OCI-LY7 (cell line): ENCODE results near the gene LRCOL1. TPM values are rescaled to one million over a fixed set of nuclear protein-coding genes. Genes with fewer than 3 reads are reported as not detected.
A peak's percentile ranks its signal among the peaks of the same experiment; 100 is the strongest.

ENCODE experiments used
- BruUV-seq: library from RNA; stranded (reverse); fragments of 400-500 nt; replicated peaks from 2 replicates; lab custom pipeline; 2021; lab: Mats Ljungman, UMichigan
- CTCF ChIA-PET: fragments of 300-600 bp; sonication (Branson Sonifier 250); formaldehyde crosslinking; loops from one replicate; lab custom pipeline; 2022; ENCODE audit warnings: antibody characterized with exemption; ENCODE audit not compliant: unreplicated experiment; lab: Charles Lee
- POLR2A ChIA-PET: fragments of 300-600 bp; sonication (Branson Sonifier 250); formaldehyde crosslinking; loops from one replicate; lab custom pipeline; 2022; ENCODE audit warnings: antibody characterized with exemption; lab: Charles Lee
- DNase-seq: peaks from one replicate; pipeline ENCODE4 v3.0.0-alpha.2; 2015; ENCODE audit warnings: low spot score
- H2AFZ ChIP-seq: fragments of 200-600 bp; sonication (generic), shearing (Covaris generic); 2 replicates; pipeline ENCODE4 v1.6.1; 2014; ENCODE audit warnings: mild to moderate bottlenecking, antibody characterized with exemption, low read length, moderate library complexity
- H3K27ac ChIP-seq: fragments of 200-600 bp; sonication (generic); 2 replicates; pipeline ENCODE4 v1.5.1; 2014; ENCODE audit warnings: mixed run types, low read depth, mild to moderate bottlenecking, moderate library complexity, low read length, inconsistent platforms; ENCODE audit not compliant: poor library complexity, severe bottlenecking
- H3K36me3 ChIP-seq: fragments of 200-600 bp; sonication (generic); 2 replicates; pipeline ENCODE4 v1.6.1; 2014; ENCODE audit warnings: mild to moderate bottlenecking, antibody characterized with exemption, low read length, moderate library complexity, mixed read lengths; ENCODE audit not compliant: insufficient read depth
- H3K4me1 ChIP-seq: fragments of 200-600 bp; sonication (generic); 2 replicates; pipeline ENCODE4 v1.5.1; 2014; ENCODE audit warnings: mild to moderate bottlenecking, low read length; ENCODE audit not compliant: insufficient read depth, poor library complexity, severe bottlenecking
- H3K4me2 ChIP-seq: fragments of 200-600 bp; sonication (generic); 2 replicates; pipeline ENCODE4 v1.6.1; 2014; ENCODE audit warnings: mild to moderate bottlenecking, low read length
- H3K4me3 ChIP-seq: fragments of 200-600 bp; sonication (generic); 2 replicates; pipeline ENCODE4 v1.5.1; 2014; ENCODE audit warnings: mild to moderate bottlenecking, low read depth, low read length; ENCODE audit not compliant: poor library complexity, severe bottlenecking
- H3K79me2 ChIP-seq: fragments of 200-600 bp; sonication (generic); 2 replicates; pipeline ENCODE4 v1.6.1; 2016; ENCODE audit warnings: low read depth, mild to moderate bottlenecking, low read length, moderate library complexity, mixed read lengths; ENCODE audit not compliant: insufficient read depth
- H3K9me2 ChIP-seq: fragments of 200-600 bp; sonication (generic); 2 replicates; pipeline ENCODE4 v1.6.1; 2016; ENCODE audit warnings: mild to moderate bottlenecking, low read length, mixed read lengths; ENCODE audit not compliant: insufficient read depth
- H3K9me3 ChIP-seq: fragments of 200-600 bp; sonication (generic); 2 replicates; pipeline ENCODE4 v1.6.1; 2014; ENCODE audit warnings: mild to moderate bottlenecking, mixed run types, low read length, mixed read lengths
- H4K20me1 ChIP-seq: fragments of 200-600 bp; sonication (generic); 2 replicates; pipeline ENCODE4 v1.6.1; 2014; ENCODE audit warnings: mild to moderate bottlenecking, antibody characterized with exemption, low read length, moderate library complexity, mixed read lengths; ENCODE audit not compliant: insufficient read depth
- EZH2phosphoT487 ChIP-seq: fragments of 200-600 bp; sonication (generic); IDR thresholded peaks from 2 replicates; pipeline ENCODE4 v1.6.1; 2018; ENCODE audit warnings: low read depth, borderline replicate concordance, mild to moderate bottlenecking, mixed run types, antibody characterized with exemption, low read length, moderate library complexity, mixed read lengths
- intact Hi-C: fragments of 100-400 bp; cut with micrococcal nuclease; formaldehyde crosslinking; loops from one replicate; pipeline ENCODE4 v1.10.0; 2022; ENCODE audit not compliant: unreplicated experiment
- total RNA-seq, 2 experiments: library from RNA; depleted of rRNA in 1 of 2; stranded (reverse); fragments of >200 nt in 1 of 2; shearing (Covaris generic) in 1 of 2; gene quantifications; 2 replicates each; pipeline ENCODE4 v1.2.3, GENCODE V29; 2014 to 2022
- TF ChIP-seq, protein P1 (sequence below): fragments of 200-600 bp; sonication (generic); conservative IDR thresholded peaks from 2 replicates; pipeline ENCODE4 v1.5.1; 2014; ENCODE audit warnings: mild to moderate bottlenecking, antibody characterized with exemption, low read length, moderate library complexity, mixed read lengths

LRCOL1 gene
- total RNA-seq, 2 experiments from 2014 or later: not detected

DNA sequence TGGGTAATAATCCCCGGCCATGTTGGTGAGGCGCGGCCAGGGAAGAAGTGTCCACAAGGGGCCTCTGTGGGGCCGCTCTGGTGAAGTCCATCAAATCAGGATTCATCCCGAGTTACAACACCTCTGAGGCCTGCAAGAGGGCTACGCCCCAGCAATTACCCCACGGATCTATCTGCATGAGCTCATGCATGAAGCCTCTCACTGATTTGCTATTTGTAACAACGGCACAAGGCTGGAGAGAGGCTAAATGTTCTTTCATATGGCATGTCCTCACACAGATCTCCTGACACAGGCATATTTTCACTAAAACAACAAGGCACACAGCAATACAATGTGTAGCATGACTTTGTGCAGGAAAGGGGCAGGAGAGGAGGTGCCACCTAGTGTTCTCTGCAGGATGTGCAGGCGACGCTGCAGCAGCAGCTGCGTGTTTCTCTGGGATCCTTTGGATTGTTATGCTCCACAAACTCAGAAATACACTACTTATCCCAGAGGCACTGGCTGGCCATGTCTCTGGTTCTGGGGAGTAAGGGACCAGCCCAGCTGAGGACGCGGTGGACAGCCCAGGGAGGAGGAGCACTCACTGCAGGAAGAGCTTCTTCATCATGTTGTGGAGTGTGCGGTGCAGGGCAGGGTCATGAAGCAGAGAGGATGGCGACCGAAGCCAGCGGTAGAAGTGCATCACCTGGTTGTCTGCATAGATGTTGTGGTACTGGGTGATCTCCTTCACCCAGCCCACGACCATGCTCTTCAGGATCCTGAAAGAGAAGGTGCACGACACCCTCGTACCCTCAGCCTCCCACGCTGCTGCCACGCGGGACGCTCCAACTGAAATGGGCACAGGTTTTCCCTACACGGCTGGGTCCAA lies 28.4 kb upstream of the LRCOL1 start:
- ChIA-PET CTCF (interaction anchor here (0.6 to 1.5 kb wide), 3 partner anchors 35 to 94 kb away, joined by 3 to 6 read pairs (median 3); no protein-coding TSS in a partner anchor), POLR2A (interaction anchor here (1.1 kb wide), 1 partner anchor 26 kb away, joined by 4 read pairs; no protein-coding TSS in a partner anchor)
- peaks cover 32% of the 10 kb centered on the region for H3K4me1 ChIP-seq
- intact Hi-C loops: loop anchor here (1.0 kb wide), 1 partner anchor 38 kb away; no protein-coding TSS in a partner anchor
- no peaks in the 10 kb centered on the region for H3K9me3 ChIP-seq
- TF ChIP-seq, protein P1, sequence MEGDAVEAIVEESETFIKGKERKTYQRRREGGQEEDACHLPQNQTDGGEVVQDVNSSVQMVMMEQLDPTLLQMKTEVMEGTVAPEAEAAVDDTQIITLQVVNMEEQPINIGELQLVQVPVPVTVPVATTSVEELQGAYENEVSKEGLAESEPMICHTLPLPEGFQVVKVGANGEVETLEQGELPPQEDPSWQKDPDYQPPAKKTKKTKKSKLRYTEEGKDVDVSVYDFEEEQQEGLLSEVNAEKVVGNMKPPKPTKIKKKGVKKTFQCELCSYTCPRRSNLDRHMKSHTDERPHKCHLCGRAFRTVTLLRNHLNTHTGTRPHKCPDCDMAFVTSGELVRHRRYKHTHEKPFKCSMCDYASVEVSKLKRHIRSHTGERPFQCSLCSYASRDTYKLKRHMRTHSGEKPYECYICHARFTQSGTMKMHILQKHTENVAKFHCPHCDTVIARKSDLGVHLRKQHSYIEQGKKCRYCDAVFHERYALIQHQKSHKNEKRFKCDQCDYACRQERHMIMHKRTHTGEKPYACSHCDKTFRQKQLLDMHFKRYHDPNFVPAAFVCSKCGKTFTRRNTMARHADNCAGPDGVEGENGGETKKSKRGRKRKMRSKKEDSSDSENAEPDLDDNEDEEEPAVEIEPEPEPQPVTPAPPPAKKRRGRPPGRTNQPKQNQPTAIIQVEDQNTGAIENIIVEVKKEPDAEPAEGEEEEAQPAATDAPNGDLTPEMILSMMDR: peak; percentile 88
- TF ChIP-seq EZH2phosphoT487: no peak
- H3K9me2 ChIP-seq: no peaks in the 10 kb centered on the region
- peak; percentile 41 for DNase-seq
- H3K27ac ChIP-seq: no peak overlapping the region
- H2AFZ ChIP-seq: no peak overlapping the region
- H4K20me1 ChIP-seq: no peaks in the 10 kb centered on the region
- H3K4me3 ChIP-seq: no peak overlapping the region
- H3K4me2 ChIP-seq: no peak overlapping the region
- no TSS peak for BruUV-seq
- H3K79me2 ChIP-seq: no peaks in the 10 kb centered on the region
- H3K36me3 ChIP-seq: peaks cover 93% of the 10 kb centered on the region

DNA sequence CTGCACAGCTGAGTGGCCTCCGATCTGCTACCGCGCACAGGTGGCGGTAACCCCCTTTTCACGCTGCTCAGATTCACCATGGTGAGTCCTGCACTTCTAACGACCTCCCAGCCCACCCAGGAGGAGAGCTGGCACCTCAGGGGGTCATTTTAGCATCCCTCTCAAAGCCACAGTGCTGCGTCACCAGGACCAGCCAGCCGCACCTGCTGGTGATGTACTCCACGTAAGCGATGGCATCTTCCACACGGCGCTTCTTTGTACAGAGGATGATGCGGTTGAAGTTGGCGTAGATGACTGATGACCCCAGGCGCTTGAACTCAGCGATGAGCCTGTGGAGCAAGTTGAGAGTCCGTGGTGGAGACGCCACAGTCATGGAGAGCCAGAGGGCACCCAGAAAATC lies 27.4 kb upstream of the LRCOL1 start:
- Histone ChIP-seq H3K27ac (no peak overlapping the region), H3K79me2 (no peaks in the 10 kb centered on the region), H3K4me3 (no peak overlapping the region), H3K9me2 (no peaks in the 10 kb centered on the region), H4K20me1 (no peaks in the 10 kb centered on the region), H2AFZ (no peak overlapping the region), H3K4me1 (peaks cover 42% of the 10 kb centered on the region), H3K4me2 (no peak overlapping the region), H3K9me3 (no peaks in the 10 kb centered on the region), H3K36me3 (peaks cover 87% of the 10 kb centered on the region)
- TF ChIP-seq, protein P1: no peak
- no peak for TF ChIP-seq EZH2phosphoT487
- POLR2A ChIA-PET: interaction anchor here (1.1 to 1.2 kb wide), 2 partner anchors 8 to 25 kb away, joined by 3 to 4 read pairs; no protein-coding TSS in a partner anchor
- no peak for DNase-seq
- no TSS peak for BruUV-seq
- CTCF ChIA-PET: interaction anchor here (0.7 to 1.5 kb wide), 2 partner anchors 34 to 38 kb away, joined by 3 to 6 read pairs; no protein-coding TSS in a partner anchor
- intact Hi-C loops: loop anchor here (1.0 kb wide), 1 partner anchor 38 kb away; no protein-coding TSS in a partner anchor
